Loucy (cell line): ENCODE results near the gene CARS2.

ENCODE experiments used
- CTCF ChIP-seq: fragments of 200-600 bp; sonication (generic); conservative IDR thresholded peaks from 2 replicates; pipeline ENCODE4 v1.5.1; 2014; ENCODE audit warnings: mild to moderate bottlenecking, antibody characterized with exemption, low read length
- EZH2phosphoT487 ChIP-seq: fragments of 200-600 bp; IDR thresholded peaks from 2 replicates; pipeline ENCODE4 v1.6.1; 2018; ENCODE audit warnings: antibody characterized with exemption, mild to moderate bottlenecking, moderate library complexity, borderline replicate concordance

- TF ChIP-seq CTCF (no peak), EZH2phosphoT487 (no peak)
These were observed 21.4 kb downstream of the CARS2 start for GRCh38 chr13:110684388-110685056.
